OCI-LY7 (cell line): ENCODE measurements around the gene KLF2. TPM values are rescaled to one million over a fixed set of nuclear protein-coding genes. Genes with fewer than 3 reads are reported as not detected.
"Not testable (repeated sequence)": the region's sequence is repeated elsewhere in the genome, so short reads cannot be mapped to it uniquely, and the experiment has no call there.

ENCODE experiments used
- BruUV-seq: library from RNA; stranded (reverse); fragments of 400-500 nt; replicated peaks from 2 replicates; lab custom pipeline; 2021; lab: Mats Ljungman, UMichigan
- CTCF ChIA-PET: fragments of 300-600 bp; sonication (Branson Sonifier 250); formaldehyde crosslinking; loops from one replicate; lab custom pipeline; 2022; ENCODE audit warnings: antibody characterized with exemption; ENCODE audit not compliant: unreplicated experiment; lab: Charles Lee
- POLR2A ChIA-PET: fragments of 300-600 bp; sonication (Branson Sonifier 250); formaldehyde crosslinking; loops from one replicate; lab custom pipeline; 2022; ENCODE audit warnings: antibody characterized with exemption; lab: Charles Lee
- DNase-seq: peaks from one replicate; pipeline ENCODE4 v3.0.0-alpha.2; 2015; ENCODE audit warnings: low spot score
- H2AFZ ChIP-seq: fragments of 200-600 bp; sonication (generic), shearing (Covaris generic); 2 replicates; pipeline ENCODE4 v1.6.1; 2014; ENCODE audit warnings: mild to moderate bottlenecking, antibody characterized with exemption, low read length, moderate library complexity
- H3K27ac ChIP-seq: fragments of 200-600 bp; sonication (generic); 2 replicates; pipeline ENCODE4 v1.5.1; 2014; ENCODE audit warnings: mixed run types, low read depth, mild to moderate bottlenecking, moderate library complexity, low read length, inconsistent platforms; ENCODE audit not compliant: poor library complexity, severe bottlenecking
- H3K36me3 ChIP-seq: fragments of 200-600 bp; sonication (generic); 2 replicates; pipeline ENCODE4 v1.6.1; 2014; ENCODE audit warnings: mild to moderate bottlenecking, antibody characterized with exemption, low read length, moderate library complexity, mixed read lengths; ENCODE audit not compliant: insufficient read depth
- H3K4me1 ChIP-seq: fragments of 200-600 bp; sonication (generic); 2 replicates; pipeline ENCODE4 v1.5.1; 2014; ENCODE audit warnings: mild to moderate bottlenecking, low read length; ENCODE audit not compliant: insufficient read depth, poor library complexity, severe bottlenecking
- H3K4me2 ChIP-seq: fragments of 200-600 bp; sonication (generic); 2 replicates; pipeline ENCODE4 v1.6.1; 2014; ENCODE audit warnings: mild to moderate bottlenecking, low read length
- H3K4me3 ChIP-seq: fragments of 200-600 bp; sonication (generic); 2 replicates; pipeline ENCODE4 v1.5.1; 2014; ENCODE audit warnings: mild to moderate bottlenecking, low read depth, low read length; ENCODE audit not compliant: poor library complexity, severe bottlenecking
- H3K79me2 ChIP-seq: fragments of 200-600 bp; sonication (generic); 2 replicates; pipeline ENCODE4 v1.6.1; 2016; ENCODE audit warnings: low read depth, mild to moderate bottlenecking, low read length, moderate library complexity, mixed read lengths; ENCODE audit not compliant: insufficient read depth
- H3K9me2 ChIP-seq: fragments of 200-600 bp; sonication (generic); 2 replicates; pipeline ENCODE4 v1.6.1; 2016; ENCODE audit warnings: mild to moderate bottlenecking, low read length, mixed read lengths; ENCODE audit not compliant: insufficient read depth
- H3K9me3 ChIP-seq: fragments of 200-600 bp; sonication (generic); 2 replicates; pipeline ENCODE4 v1.6.1; 2014; ENCODE audit warnings: mild to moderate bottlenecking, mixed run types, low read length, mixed read lengths
- H4K20me1 ChIP-seq: fragments of 200-600 bp; sonication (generic); 2 replicates; pipeline ENCODE4 v1.6.1; 2014; ENCODE audit warnings: mild to moderate bottlenecking, antibody characterized with exemption, low read length, moderate library complexity, mixed read lengths; ENCODE audit not compliant: insufficient read depth
- EZH2phosphoT487 ChIP-seq: fragments of 200-600 bp; sonication (generic); IDR thresholded peaks from 2 replicates; pipeline ENCODE4 v1.6.1; 2018; ENCODE audit warnings: low read depth, borderline replicate concordance, mild to moderate bottlenecking, mixed run types, antibody characterized with exemption, low read length, moderate library complexity, mixed read lengths
- intact Hi-C: fragments of 100-400 bp; cut with micrococcal nuclease; formaldehyde crosslinking; loops from one replicate; pipeline ENCODE4 v1.10.0; 2022; ENCODE audit not compliant: unreplicated experiment
- total RNA-seq, 2 experiments: library from RNA; depleted of rRNA in 1 of 2; stranded (reverse); fragments of >200 nt in 1 of 2; shearing (Covaris generic) in 1 of 2; gene quantifications; 2 replicates each; pipeline ENCODE4 v1.2.3, GENCODE V29; 2014 to 2022
- TF ChIP-seq, protein P1 (sequence below): fragments of 200-600 bp; sonication (generic); conservative IDR thresholded peaks from 2 replicates; pipeline ENCODE4 v1.5.1; 2014; ENCODE audit warnings: mild to moderate bottlenecking, antibody characterized with exemption, low read length, moderate library complexity, mixed read lengths

Gene KLF2
- total RNA-seq, 2 experiments from 2014 or later, result 6.2 to 8.6 TPM

DNA sequence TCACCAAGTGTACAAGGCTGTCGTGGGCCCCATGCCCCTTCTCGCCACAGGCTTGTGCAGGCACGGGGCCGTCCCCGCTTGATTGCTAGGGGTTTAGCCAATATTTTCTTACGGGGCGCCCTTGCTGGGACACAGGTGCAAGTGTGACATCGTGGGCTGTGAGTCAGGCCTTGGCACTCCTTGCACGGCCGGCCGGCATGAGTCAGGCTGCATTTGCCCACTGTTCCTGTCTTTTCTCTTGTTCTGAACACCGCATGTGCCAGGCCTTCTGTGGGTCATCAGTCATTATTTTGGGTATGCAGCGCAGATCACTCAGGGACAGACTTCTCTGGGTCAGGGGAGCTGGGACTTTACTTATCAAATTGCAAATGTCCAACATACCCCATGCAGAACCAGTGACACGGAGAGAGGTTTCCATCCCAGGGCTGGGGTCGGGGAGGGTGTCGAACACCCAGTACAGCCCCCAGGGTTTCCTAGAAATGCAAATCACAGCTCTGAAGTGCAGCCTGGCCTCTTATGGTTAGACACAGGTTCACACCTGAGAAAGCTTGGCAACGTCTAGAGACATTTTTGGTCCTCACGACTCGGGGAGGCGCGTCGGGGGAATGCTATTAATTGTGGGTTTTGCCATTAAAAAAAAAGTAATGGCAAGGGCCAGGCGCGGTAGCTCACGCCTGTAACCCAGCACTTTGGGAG is 22.5 kb upstream of the KLF2 start:
- H3K4me1 ChIP-seq, result peaks cover 64% of the 10 kb centered on the region
- no peak for TF ChIP-seq EZH2phosphoT487
- TF ChIP-seq, protein P1, sequence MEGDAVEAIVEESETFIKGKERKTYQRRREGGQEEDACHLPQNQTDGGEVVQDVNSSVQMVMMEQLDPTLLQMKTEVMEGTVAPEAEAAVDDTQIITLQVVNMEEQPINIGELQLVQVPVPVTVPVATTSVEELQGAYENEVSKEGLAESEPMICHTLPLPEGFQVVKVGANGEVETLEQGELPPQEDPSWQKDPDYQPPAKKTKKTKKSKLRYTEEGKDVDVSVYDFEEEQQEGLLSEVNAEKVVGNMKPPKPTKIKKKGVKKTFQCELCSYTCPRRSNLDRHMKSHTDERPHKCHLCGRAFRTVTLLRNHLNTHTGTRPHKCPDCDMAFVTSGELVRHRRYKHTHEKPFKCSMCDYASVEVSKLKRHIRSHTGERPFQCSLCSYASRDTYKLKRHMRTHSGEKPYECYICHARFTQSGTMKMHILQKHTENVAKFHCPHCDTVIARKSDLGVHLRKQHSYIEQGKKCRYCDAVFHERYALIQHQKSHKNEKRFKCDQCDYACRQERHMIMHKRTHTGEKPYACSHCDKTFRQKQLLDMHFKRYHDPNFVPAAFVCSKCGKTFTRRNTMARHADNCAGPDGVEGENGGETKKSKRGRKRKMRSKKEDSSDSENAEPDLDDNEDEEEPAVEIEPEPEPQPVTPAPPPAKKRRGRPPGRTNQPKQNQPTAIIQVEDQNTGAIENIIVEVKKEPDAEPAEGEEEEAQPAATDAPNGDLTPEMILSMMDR, result no peak
- POLR2A ChIA-PET, result interaction anchor here (0.7 to 1.2 kb wide), 5 partner anchors 26 to 151 kb away, joined by 3 to 7 read pairs (median 4); no protein-coding TSS in a partner anchor
- no peaks in the 10 kb centered on the region for H3K79me2 ChIP-seq
- CTCF ChIA-PET, result interaction anchor here (1.0 to 1.2 kb wide), 2 partner anchors 69 to 81 kb away, joined by 3 read pairs; no protein-coding TSS in a partner anchor
- H3K4me2 ChIP-seq, result peak overlapping the region; percentile 66
- intact Hi-C loops, result loop anchor here (1.0 kb wide), 3 partner anchors 26 to 69 kb away; no protein-coding TSS in a partner anchor
- no peaks in the 10 kb centered on the region for H4K20me1 ChIP-seq
- H3K36me3 ChIP-seq, result no peaks in the 10 kb centered on the region
- peak overlapping the region; percentile 71; the same call in 1 of the 2 replicates for H2AFZ ChIP-seq
- peak overlapping the region; percentile 93 for H3K27ac ChIP-seq
- BruUV-seq, result TSS peak; percentile 89
- no peaks in the 10 kb centered on the region for H3K9me2 ChIP-seq
- no peaks in the 10 kb centered on the region for H3K9me3 ChIP-seq
- DNase-seq, result peak; percentile 90
- H3K4me3 ChIP-seq, result peak overlapping the region; percentile 35

DNA sequence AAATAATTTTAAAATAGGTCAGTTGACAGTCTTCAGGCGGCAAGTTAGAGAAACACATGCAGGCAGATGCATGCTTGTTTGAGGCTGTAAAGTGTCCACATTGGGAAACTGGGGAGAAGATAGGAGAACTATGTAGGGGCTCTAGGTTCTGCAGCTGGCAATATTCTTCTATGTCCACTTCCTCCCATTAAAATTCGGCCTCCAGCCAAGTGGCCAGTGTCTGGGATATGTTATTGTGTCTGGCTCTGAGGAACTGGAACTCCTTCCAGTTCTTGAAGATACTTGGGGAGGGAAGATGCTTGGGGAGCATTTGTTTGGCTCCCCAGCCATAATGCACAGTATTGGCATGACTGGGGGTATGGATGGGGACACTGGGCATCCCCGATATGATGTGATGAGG is 20.9 kb upstream of the KLF2 start:
- CTCF ChIA-PET, result no interaction called here
- DNase-seq, result no peak
- BruUV-seq, result no TSS peak
- H3K27ac ChIP-seq, result peak overlapping the region; percentile 93
- H3K36me3 ChIP-seq, result no peaks in the 10 kb centered on the region
- no peak for TF ChIP-seq EZH2phosphoT487
- TF ChIP-seq, protein P1, result no peak
- peak overlapping the region; percentile 20; the same call in 1 of the 2 replicates for H3K4me2 ChIP-seq
- POLR2A ChIA-PET, result interaction anchor here (0.5 to 0.7 kb wide), 3 partner anchors 21 to 104 kb away, joined by 3 to 5 read pairs (median 3); partner anchors contain the start of gene KLF2
- no peaks in the 10 kb centered on the region for H3K9me2 ChIP-seq
- no peak overlapping the region for H2AFZ ChIP-seq
- H3K4me1 ChIP-seq, result peaks cover 65% of the 10 kb centered on the region
- no peaks in the 10 kb centered on the region for H3K79me2 ChIP-seq
- no peaks in the 10 kb centered on the region for H3K9me3 ChIP-seq
- H4K20me1 ChIP-seq, result no peaks in the 10 kb centered on the region
- no peak overlapping the region for H3K4me3 ChIP-seq
- intact Hi-C loops, result no loop called here

DNA sequence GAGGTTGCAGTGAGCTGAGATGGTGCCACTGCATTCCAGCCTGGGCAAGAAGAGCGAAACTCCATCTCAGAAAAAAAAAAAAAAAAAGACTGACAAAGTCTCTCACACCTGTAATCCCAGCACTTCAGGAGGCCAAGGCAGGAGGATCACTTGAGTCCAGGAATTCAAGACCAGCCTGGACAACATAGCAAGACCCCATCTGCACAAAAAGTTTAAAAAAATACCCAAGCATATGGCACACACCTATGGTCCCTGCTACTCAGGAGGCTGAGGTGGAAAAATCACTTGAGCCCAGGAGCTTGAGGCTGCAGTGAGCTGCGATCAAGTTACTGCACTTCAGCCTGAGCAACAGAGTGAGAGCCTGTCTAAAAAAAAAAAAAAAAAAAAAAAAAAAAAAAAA is 20.1 kb upstream of the KLF2 start:
- POLR2A ChIA-PET, result interaction anchor here (0.7 kb wide), 4 partner anchors 13 to 520 kb away, joined by 3 to 9 read pairs (median 6); no protein-coding TSS in a partner anchor
- H3K4me1 ChIP-seq, result peaks cover 65% of the 10 kb centered on the region
- intact Hi-C loops, DNase-seq, H3K36me3 ChIP-seq, H4K20me1 ChIP-seq, CTCF ChIA-PET, H3K9me3 ChIP-seq, H3K79me2 ChIP-seq, H3K27ac ChIP-seq, BruUV-seq, H2AFZ ChIP-seq, H3K4me2 ChIP-seq, H3K9me2 ChIP-seq, H3K4me3 ChIP-seq: not testable (repeated sequence)

DNA sequence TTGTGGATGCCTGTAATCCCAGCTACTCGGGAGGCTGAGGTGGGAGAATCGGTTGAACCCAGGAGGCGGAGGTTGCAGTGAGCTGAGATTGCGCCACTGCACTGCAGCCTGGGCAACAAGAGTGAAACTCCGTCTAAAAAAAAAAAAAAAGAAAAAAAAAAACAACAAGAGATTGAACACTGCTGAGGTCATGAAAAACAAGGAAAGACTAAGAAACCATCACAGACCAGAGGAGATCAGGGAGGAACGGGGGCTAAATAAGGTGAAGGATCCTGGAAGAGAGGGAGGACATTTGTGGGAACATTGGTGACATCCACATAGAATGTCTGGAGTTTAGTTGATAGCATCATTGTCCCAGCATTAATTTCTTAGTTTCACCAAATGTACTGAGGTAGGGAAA is 19.6 kb upstream of the KLF2 start:
- H3K27ac ChIP-seq, H3K4me2 ChIP-seq, H3K36me3 ChIP-seq, DNase-seq, H3K79me2 ChIP-seq, H3K9me3 ChIP-seq, BruUV-seq, intact Hi-C loops, CTCF ChIA-PET, H3K4me3 ChIP-seq, H3K9me2 ChIP-seq, H4K20me1 ChIP-seq: not testable (repeated sequence)
- POLR2A ChIA-PET, result interaction anchor here (0.7 to 1.3 kb wide), 2 partner anchors 9 to 520 kb away, joined by 3 read pairs; no protein-coding TSS in a partner anchor
- Histone ChIP-seq H3K4me1 (peaks cover 63% of the 10 kb centered on the region), H2AFZ (peak overlapping the region; percentile 46; the same call in 1 of the 2 replicates)
